Mammary epithelial cell (primary cell): ENCODE measurements around the gene SUSD3.

Experiments
- CTCF ChIP-seq, 2 donors: IDR thresholded peaks in 1 of 2; conservative IDR thresholded peaks in 1 of 2; 2 replicates each; pipeline ENCODE4 v1.5.1; 2011 to 2012; ENCODE audit warnings: inconsistent platforms in 2 of 2, low read length in 2 of 2, mild to moderate bottlenecking in 2 of 2, control low read depth in 1 of 2, low read depth in 1 of 2; ENCODE audit not compliant: insufficient read depth in 1 of 2; ENCODE audit errors: extremely low read depth in 1 of 2
- EZH2 ChIP-seq: IDR thresholded peaks from 2 replicates; pipeline ENCODE4 v1.6.1; 2012; ENCODE audit warnings: low read length, inconsistent platforms, borderline replicate concordance

- no peak for TF ChIP-seq CTCF (conservative IDR thresholded peaks at IDR 0.05 in 1 of 2, IDR thresholded peaks at IDR 0.05 in 1 of 2; ENCODE audit: extremely low read depth in 1 of 2, insufficient read depth in 1 of 2, low read depth in 1 of 2, low read length in 2 of 2)
- no peak for TF ChIP-seq EZH2
These were observed 31.7 kb downstream of the SUSD3 start for GRCh38 chr9:93090091-93090655.
